ENCODE measurements around the gene EVI2B. TPM values are rescaled to one million over a fixed set of nuclear protein-coding genes. Genes with fewer than 3 reads are reported as not detected.
"Not testable (repeated sequence)": the region's sequence is repeated elsewhere in the genome, so short reads cannot be mapped to it uniquely, and the experiment has no call there.

EVI2B gene
- total RNA-seq, 3 donors from 2014 or later = 5.9 to 38.1 (median 10.2) TPM

DNA sequence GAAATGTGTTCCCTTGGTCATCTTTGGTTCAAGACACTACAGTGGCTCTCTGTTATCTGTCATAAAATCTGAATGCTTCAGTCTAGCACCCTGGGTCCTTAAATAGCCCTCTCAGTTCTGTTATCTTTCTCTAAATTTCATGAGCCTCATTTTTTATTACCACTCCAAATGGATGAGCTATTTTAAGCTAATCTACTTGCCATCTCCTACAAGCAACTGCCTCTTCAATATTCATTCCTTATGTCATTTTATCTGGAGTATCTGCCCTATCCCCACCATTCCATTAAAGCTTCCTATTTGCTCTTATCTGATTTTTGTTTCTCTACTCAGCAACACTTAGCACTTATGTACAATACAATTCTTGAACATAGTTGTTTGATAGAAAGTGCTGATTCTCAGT lies 35.6 kb upstream of the EVI2B start:
- no peaks in the 10 kb centered on the region for H3K27me3 ChIP-seq
- no peaks in the 10 kb centered on the region for H3K4me1 ChIP-seq
- H3K4me3 ChIP-seq = no peak overlapping the region
- H3K36me3 ChIP-seq = peaks cover 3% of the 10 kb centered on the region
- intact Hi-C loops (cut with DNase I; ENCODE audit: low total_unique reads) = no loop called here
- no peak overlapping the region for H3K27ac ChIP-seq
- DNase-seq (ENCODE audit: low spot score in 2 of 2) = no peak
- TF ChIP-seq POLR2AphosphoS5 (IDR thresholded peaks at IDR 0.05) = no peak
- H3K9me3 ChIP-seq = no peaks in the 10 kb centered on the region

DNA sequence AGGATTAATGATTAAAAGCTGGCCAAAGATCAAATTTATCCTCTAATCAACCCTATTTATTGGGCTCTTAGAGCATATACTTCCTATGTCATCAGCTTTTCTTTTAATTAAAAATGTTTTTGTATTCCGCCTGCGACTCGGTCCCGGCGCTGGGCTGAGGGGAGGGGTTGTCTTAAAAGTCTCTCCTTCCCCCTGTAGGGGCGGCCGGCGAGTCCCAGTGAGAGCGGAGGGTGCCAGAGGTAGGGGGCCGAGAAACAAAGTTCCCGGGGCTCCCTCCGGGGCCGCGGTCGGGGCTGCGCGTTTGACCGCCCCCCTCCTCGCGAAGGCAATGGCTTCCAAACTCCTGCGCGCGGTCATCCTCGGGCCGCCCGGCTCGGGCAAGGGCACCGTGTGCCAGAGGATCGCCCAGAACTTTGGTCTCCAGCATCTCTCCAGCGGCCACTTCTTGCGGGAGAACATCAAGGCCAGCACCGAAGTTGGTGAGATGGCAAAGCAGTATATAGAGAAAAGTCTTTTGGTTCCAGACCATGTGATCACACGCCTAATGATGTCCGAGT lies 31.4 kb upstream of the EVI2B start:
- H3K27ac ChIP-seq; H3K4me3 ChIP-seq; H3K4me1 ChIP-seq; H3K9me3 ChIP-seq; H3K36me3 ChIP-seq; H3K27me3 ChIP-seq; intact Hi-C loops (cut with DNase I; ENCODE audit: low total_unique reads); DNase-seq (ENCODE audit: low spot score in 2 of 2): not testable (repeated sequence)

DNA sequence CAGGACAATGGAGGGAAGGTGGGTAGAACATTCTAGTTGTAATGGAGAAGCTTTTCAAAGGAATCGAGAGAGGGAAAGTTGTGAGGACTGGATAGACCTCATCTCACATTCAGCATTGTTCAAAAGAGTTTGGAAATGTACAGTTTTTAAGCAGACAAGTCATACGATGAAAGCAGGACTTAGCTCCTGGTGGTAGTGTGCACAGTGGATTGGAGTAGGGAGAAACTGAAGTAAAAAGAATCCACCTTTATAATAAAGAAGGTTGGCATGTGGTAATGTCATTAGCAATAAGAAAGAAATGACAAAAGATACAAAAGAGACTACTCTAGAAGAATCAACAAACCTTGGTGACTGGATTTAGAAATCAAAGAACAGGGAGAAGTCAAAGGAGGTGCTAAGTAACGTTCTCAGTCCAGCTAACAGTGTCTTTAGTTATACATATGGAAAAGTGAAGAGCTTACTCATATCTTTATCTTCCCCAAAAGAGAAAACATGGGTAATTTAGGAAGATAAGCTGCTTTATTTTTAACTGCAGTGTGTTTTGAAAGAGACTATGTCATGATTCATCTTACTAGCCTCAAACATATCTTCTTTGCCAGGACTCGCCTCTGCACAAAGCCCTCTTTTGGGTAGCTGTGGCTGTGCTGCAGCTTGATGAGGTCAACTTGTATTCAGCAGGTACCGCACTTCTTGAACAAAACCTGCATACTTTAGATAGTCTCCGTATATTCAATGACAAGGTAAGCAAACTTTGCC lies 26.2 kb upstream of the EVI2B start:
- no peak for DNase-seq (ENCODE audit: low spot score in 2 of 2)
- intact Hi-C loops (cut with DNase I; ENCODE audit: low total_unique reads) = no loop called here
- Histone ChIP-seq H3K9me3 (no peaks in the 10 kb centered on the region), H3K36me3 (no peaks in the 10 kb centered on the region), H3K4me1 (no peaks in the 10 kb centered on the region), H3K27ac (no peak overlapping the region), H3K4me3 (no peak overlapping the region), H3K27me3 (no peaks in the 10 kb centered on the region)
- no peak for TF ChIP-seq POLR2A (IDR thresholded peaks at IDR 0.05)
- TF ChIP-seq POLR2AphosphoS5 (IDR thresholded peaks at IDR 0.05) = no peak
- TF ChIP-seq, protein P1, sequence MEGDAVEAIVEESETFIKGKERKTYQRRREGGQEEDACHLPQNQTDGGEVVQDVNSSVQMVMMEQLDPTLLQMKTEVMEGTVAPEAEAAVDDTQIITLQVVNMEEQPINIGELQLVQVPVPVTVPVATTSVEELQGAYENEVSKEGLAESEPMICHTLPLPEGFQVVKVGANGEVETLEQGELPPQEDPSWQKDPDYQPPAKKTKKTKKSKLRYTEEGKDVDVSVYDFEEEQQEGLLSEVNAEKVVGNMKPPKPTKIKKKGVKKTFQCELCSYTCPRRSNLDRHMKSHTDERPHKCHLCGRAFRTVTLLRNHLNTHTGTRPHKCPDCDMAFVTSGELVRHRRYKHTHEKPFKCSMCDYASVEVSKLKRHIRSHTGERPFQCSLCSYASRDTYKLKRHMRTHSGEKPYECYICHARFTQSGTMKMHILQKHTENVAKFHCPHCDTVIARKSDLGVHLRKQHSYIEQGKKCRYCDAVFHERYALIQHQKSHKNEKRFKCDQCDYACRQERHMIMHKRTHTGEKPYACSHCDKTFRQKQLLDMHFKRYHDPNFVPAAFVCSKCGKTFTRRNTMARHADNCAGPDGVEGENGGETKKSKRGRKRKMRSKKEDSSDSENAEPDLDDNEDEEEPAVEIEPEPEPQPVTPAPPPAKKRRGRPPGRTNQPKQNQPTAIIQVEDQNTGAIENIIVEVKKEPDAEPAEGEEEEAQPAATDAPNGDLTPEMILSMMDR (IDR thresholded peaks at IDR 0.05) = no peak

DNA sequence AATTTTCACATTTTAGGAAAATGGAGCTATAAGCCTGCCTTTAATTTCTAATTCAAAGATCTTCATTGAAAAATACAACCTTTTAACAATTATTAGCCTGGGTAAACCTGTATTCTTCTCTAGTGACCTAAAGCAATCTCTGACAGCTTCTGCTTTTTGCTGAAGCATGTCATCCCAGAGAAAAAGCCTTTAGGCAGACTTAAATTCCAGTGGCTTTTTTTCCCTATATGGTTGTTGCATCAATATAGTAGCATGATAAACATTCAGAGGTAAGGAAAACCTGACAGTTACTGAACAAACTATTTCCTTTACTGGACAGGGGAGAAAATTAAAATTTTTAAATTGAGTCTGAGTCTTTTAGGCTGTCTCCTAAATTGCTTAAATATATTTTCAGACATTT lies 15.4 kb upstream of the EVI2B start:
- Histone ChIP-seq H3K9me3 (no peaks in the 10 kb centered on the region), H3K4me3 (no peak overlapping the region), H3K36me3 (no peaks in the 10 kb centered on the region), H3K4me1 (no peaks in the 10 kb centered on the region), H3K27ac (no peak overlapping the region), H3K27me3 (no peaks in the 10 kb centered on the region)
- TF ChIP-seq POLR2A (IDR thresholded peaks at IDR 0.05) (no peak), POLR2AphosphoS5 (IDR thresholded peaks at IDR 0.05) (no peak)
- TF ChIP-seq, protein P1 (IDR thresholded peaks at IDR 0.05) = no peak
- DNase-seq (ENCODE audit: low spot score in 2 of 2) = no peak
- intact Hi-C loops (cut with DNase I; ENCODE audit: low total_unique reads) = no loop called here

DNA sequence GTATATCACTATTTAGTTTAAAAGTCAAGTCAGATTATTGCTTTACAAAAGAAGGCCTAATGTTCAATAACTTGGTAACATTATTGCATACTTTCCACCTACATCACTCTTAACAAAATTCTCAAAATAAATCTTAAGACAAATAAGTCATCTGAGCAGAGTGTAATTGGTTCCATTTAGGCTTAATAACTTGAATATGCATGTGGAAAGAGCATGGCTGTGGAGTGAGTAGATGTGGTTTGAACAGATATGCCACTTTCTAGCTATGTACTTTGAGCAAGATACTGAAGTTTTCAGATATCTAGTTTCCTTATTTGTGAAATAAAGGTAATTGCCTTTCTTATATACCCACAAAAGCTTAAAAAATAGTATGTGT lies 14.3 kb upstream of the EVI2B start:
- no peaks in the 10 kb centered on the region for H3K36me3 ChIP-seq
- no peak overlapping the region for H3K4me3 ChIP-seq
- H3K9me3 ChIP-seq = no peaks in the 10 kb centered on the region
- H3K4me1 ChIP-seq = no peaks in the 10 kb centered on the region
- TF ChIP-seq POLR2A (IDR thresholded peaks at IDR 0.05) = no peak
- TF ChIP-seq POLR2AphosphoS5 (IDR thresholded peaks at IDR 0.05) = no peak
- TF ChIP-seq, protein P1 (IDR thresholded peaks at IDR 0.05) = no peak
- no peak for DNase-seq (ENCODE audit: low spot score in 2 of 2)
- H3K27me3 ChIP-seq = no peaks in the 10 kb centered on the region
- intact Hi-C loops (cut with DNase I; ENCODE audit: low total_unique reads) = no loop called here
- H3K27ac ChIP-seq = no peak overlapping the region

DNA sequence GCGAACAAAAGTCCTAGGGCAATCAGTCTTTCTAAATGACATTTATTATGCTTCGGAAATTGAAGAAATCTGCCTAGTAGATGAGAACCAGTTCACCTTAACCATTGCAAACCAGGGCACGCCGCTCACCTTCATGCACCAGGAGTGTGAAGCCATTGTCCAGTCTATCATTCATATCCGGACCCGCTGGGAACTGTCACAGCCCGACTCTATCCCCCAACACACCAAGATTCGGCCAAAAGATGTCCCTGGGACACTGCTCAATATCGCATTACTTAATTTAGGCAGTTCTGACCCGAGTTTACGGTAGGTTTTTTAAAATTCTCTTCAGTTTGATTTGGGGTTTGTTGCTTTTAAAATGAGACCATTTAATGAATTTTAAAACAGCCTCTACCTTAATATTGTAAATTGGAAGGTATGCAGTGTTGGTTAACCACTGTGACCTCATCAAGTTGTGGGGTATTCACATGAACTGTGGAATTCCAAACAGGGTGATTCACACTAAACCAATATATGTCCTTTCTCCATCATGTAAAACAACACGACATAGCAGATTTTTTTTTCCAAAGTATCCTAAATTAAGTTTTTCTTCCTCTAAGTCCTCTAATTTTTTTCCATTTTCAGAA lies 13.8 kb upstream of the EVI2B start:
- TF ChIP-seq POLR2AphosphoS5 (IDR thresholded peaks at IDR 0.05) = no peak
- TF ChIP-seq POLR2A (IDR thresholded peaks at IDR 0.05) = no peak
- TF ChIP-seq, protein P1 (IDR thresholded peaks at IDR 0.05) = no peak
- no peaks in the 10 kb centered on the region for H3K9me3 ChIP-seq
- H3K4me3 ChIP-seq = no peak overlapping the region
- no peak for DNase-seq (ENCODE audit: low spot score in 2 of 2)
- intact Hi-C loops (cut with DNase I; ENCODE audit: low total_unique reads) = no loop called here
- no peaks in the 10 kb centered on the region for H3K4me1 ChIP-seq
- H3K27ac ChIP-seq = no peak overlapping the region
- no peaks in the 10 kb centered on the region for H3K27me3 ChIP-seq
- H3K36me3 ChIP-seq = no peaks in the 10 kb centered on the region
